NCI-H1417 (cell line): ENCODE data around the gene SPATC1L.

Experiments used
- DNase-seq, 3 experiments: peaks; one replicate each; lab custom pipeline; 2025; lab: John Stamatoyannopoulos, UW

SPATC1L gene

DNA sequence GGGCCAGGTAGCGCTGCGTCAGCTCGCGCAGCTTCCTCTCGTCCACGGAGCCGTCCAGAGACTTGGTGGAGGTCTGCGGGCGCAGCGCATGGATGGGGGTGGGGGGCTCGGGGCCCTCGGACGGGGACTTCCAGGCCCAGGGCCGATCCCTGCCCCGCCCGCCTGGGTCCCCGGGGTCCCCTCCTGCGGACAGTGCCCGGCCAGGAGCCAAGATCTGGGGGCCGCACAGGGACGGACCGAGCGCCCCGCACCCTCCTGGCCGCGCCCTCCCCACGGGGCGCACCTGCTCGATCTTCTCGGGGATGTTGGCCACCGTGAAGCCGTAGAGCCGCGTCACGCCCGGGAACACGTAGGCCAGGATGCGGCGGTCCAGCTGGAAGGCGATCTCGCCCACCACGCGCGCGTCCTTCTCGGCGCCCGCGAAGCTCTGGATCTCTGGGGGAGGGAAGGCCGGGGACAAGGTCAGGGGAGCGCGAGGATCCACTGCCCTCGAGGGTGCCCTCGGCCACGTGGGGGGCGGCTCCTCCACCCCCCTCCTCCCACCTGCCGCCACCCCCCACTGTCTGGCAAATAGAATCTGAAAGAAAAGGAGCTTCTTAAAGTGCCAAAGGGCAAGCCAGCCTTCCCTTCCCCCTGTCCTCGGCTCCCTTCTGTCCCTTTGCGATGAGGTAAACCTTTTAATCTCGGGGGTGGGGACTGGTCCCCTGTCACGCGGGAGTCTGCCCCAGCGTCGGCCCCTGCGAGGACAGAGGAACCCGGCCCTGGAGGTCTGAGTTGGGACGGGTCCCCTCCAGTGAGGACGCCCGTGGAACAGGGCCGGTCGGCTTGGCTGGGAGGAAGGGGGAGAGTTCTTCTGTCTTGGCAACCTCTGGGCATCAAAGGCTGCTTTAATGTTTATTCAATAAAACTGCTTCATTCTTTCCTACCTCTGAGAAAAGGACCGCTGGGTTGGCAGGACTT, 22.3 kb downstream of the SPATC1L start:
- no peak for DNase-seq

- DNase-seq, result peak in 2 of 3 experiments; percentile 51 to 63
Measured at GRCh38 chr21:46160907-46161632, 23.2 kb downstream of the SPATC1L start.

GRCh38 chr21:46160657-46160906, 23.7 kb downstream of the SPATC1L start:
- no peak for DNase-seq

DNA sequence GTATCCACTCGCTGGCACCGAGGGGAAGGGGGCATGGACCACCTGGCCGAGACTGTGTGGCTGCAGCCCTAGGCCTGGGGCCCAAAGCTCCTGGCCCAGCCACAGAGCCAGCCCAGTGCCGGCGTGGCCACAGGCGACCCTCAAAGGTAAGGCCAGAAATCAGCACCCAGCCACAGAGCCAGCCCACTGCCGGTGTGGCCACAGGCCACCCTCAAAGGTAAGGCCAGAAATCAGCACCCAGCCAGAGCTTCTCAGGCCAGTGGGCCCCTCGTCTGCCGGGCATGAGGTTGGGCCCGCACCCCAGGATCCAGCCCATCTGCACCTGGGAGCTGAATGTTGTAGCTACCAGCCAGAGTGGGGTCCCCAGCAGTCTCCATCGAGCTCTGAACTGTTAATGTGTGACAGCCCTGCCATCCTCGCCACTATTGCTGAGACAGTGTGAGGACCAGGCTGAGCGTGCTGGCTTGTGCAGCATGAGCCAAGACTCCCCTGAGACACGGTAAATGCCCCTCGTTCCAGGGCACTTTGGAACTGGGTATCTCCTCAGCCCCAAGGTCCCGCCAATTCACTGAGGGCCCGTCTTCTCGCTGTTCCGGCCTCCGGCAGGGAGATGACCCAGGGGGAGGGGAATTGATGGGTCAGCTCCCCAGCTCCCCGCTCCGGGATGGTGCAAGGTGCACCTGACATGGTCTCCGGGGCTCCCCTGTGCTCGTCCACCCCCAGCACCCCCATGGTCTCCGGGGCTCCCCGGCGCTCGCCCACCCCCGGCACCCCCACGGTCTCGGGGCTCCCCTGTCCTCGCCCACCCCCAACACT, 24.2 kb downstream of the SPATC1L start:
- DNase-seq, result no peak

GRCh38 chr21:46159390-46159789, 24.9 kb downstream of the SPATC1L start:
- no peak for DNase-seq

- no peak for DNase-seq
Measured at GRCh38 chr21:46158666-46159300, 25.5 kb downstream of the SPATC1L start.

DNA sequence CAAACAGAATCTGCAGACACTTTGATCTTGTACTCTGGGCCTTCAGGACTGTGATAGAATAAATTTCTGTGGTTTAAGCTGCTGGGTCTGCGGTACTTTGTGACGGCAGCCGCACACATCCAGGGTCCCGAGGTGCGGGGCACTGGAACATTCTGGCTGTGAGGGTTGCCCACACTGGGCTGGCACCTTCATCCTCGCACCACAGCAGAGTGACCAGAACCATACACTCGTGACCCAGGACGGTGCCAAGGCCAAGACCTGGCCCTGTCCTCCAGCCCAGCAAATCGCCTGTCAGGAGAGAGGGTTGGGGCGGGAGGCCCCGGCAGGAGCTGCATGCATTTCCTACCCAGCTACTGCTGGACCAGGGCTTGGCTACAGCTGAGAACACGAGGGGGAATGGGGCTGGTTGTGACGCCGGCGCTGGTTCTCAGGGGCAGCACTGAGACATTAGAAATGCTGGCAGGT, 26.2 kb downstream of the SPATC1L start:
- no peak for DNase-seq

DNA sequence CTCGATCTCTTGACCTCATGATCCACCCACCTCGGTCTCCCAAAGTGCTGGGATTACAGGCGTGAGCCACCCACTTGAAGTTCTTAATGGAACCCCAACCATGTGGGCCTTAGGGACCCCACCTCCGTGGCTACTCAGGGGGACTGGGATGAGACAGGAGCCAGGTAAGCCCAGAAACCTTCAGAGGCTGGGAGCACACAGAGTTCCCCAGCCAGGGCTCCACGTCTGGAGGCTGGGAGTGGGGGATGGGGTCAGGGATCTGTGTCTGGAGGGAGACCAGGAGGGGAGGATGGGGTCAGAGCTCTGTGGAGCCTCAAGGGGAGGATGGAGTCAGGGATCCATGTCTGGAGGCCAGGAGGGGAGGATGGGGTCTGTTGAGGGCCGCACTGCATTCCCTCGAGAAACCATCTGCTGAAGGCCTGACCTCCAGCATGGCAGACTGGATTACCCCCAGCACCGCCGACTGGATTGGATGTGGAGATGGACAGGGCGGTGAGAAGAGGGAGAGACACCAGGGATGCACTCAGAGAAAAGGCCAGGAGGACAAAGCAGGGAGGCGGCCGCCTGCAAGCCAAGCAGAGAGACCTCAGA, 26.8 kb downstream of the SPATC1L start:
- DNase-seq, result no peak

- no peak for DNase-seq
Measured at GRCh38 chr21:46156678-46157077, 27.6 kb downstream of the SPATC1L start.

DNA sequence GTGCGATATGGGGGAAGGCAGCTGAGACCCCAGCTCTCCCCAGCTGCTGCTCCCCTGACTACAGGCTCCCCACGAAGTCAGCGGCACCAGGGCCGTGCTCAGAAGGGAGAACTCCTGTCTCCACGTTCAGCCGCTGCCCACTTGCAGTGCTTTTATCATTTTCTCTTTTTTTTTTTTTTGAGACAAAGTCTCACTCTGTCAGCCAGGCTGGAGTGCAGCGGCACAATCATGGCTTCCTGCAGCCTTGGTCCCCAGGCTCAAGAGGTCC, 27.9 kb downstream of the SPATC1L start:
- DNase-seq, result no peak

DNA sequence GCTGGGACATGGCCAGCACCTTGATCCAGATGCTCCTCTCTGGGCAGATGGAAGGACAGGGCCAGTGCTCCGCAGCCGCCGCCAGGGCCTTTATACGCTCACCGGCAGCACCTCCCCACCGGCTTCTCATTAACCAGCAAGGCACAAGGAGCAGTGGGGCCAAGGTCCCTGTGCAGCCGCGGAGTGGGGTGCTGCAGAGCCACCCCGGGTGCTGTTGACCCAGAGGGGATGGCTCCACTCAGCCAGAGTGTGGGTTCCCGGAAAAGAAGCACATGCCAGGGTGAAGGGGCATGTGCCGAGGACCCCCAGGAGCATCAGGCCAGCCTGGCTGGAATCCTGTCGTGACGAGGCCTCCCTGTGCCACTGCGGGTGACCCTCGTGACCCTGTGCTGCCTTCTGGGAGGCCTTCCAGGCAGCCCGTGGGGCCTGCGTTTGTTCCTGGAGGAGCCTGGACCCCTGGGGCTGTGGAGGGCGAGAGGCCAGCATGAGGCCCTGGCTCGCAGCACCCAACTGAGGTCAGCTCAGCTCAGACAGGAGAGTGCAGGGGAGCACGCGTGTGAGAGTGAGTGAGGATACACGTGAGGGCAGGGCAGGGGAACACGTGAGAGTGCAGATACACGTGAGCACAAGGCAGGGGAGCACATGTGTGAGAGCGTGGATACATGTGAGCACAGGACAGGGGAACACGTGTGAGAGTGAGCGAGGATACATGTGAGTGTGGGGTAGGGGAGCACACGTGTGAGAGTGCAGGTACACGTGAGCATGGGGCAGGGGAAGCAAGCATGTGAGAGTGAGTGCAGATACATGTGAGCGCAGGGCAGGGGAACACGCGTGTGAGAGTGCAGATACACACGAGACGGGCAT, 28.5 kb downstream of the SPATC1L start, which contains the start of gene FTCD:
Gene FTCD (minus strand): TSS at position 66 of the 864 bp plus-strand sequence. CDS start 56 bp downstream, at position 10.
- no peak for DNase-seq

- no peak for DNase-seq
Measured at GRCh38 chr21:46154955-46155513, 29.2 kb downstream of the SPATC1L start.

- DNase-seq, result no peak
Measured at GRCh38 chr21:46154155-46154954, 29.9 kb downstream of the SPATC1L start.

- DNase-seq, result peak in 2 of 3 experiments; percentile 20 to 26
Measured at GRCh38 chr21:46153247-46154154, 30.8 kb downstream of the SPATC1L start.

GRCh38 chr21:46152927-46153246, 31.4 kb downstream of the SPATC1L start:
- DNase-seq, result no peak

GRCh38 chr21:46151989-46152926, 32.0 kb downstream of the SPATC1L start:
- DNase-seq, result no peak

- DNase-seq, result no peak
Measured at GRCh38 chr21:46151261-46151988, 32.8 kb downstream of the SPATC1L start.
